Osteoblast (primary cell): Measurements from ENCODE around the gene AXDND1. TPM values are rescaled to one million over a fixed set of nuclear protein-coding genes. Genes with fewer than 3 reads are reported as not detected.

ENCODE experiments used
- DNase-seq: peaks from one replicate; pipeline ENCODE4 v3.0.0; 2011; ENCODE audit warnings: low spot score, mixed read lengths; ENCODE audit not compliant: insufficient read length; ENCODE audit errors: missing footprints
- H2AFZ ChIP-seq: 2 replicates; pipeline ENCODE4 v1.6.0; 2011; ENCODE audit warnings: mild to moderate bottlenecking, low read length
- H3K27ac ChIP-seq: 2 replicates; pipeline ENCODE4 v1.5.1; 2011; ENCODE audit warnings: mild to moderate bottlenecking, low read depth, low read length, moderate library complexity
- H3K27me3 ChIP-seq: 2 replicates; pipeline ENCODE4 v1.6.0; 2012; ENCODE audit warnings: mild to moderate bottlenecking, control low read depth, inconsistent platforms, low read length, moderate library complexity; ENCODE audit not compliant: insufficient read depth
- H3K36me3 ChIP-seq: 2 replicates; pipeline ENCODE4 v1.5.1; 2011; ENCODE audit warnings: mild to moderate bottlenecking, low read length, control low read depth, moderate library complexity; ENCODE audit not compliant: insufficient read depth
- H3K4me1 ChIP-seq: 2 replicates; pipeline ENCODE4 v1.5.1; 2011; ENCODE audit warnings: mild to moderate bottlenecking, low read length, control low read depth, moderate library complexity; ENCODE audit not compliant: insufficient read depth
- H3K4me2 ChIP-seq: 2 replicates; pipeline ENCODE4 v1.6.0; 2011; ENCODE audit warnings: mild to moderate bottlenecking, low read length; ENCODE audit not compliant: insufficient read depth
- H3K4me3 ChIP-seq: fragments of 200-600 bp; sonication (generic); 3 replicates; pipeline ENCODE4 v1.5.1; 2012; ENCODE audit warnings: mild to moderate bottlenecking, low read length, inconsistent platforms; ENCODE audit not compliant: insufficient read depth
- H3K79me2 ChIP-seq: 2 replicates; pipeline ENCODE4 v1.6.0; 2012; ENCODE audit warnings: mild to moderate bottlenecking, low read length, control low read depth, inconsistent platforms; ENCODE audit not compliant: insufficient read depth
- H3K9me3 ChIP-seq: 2 replicates; pipeline ENCODE4 v1.5.1; 2011; ENCODE audit warnings: low read depth, low read length, control low read depth
- H4K20me1 ChIP-seq: 2 replicates; pipeline ENCODE4 v1.6.0; 2012; ENCODE audit warnings: mild to moderate bottlenecking, low read length, control low read depth; ENCODE audit not compliant: insufficient read depth
- total RNA-seq: library from RNA; depleted of rRNA; stranded (reverse); fragments of >200 nt; gene quantifications from 2 replicates; pipeline ENCODE4 v1.2.3, GENCODE V29; 2012
- TF ChIP-seq, protein P1 (sequence below): IDR thresholded peaks from 2 replicates; pipeline ENCODE4 v1.5.1; 2011; ENCODE audit warnings: mild to moderate bottlenecking, low read depth, low read length, moderate library complexity; ENCODE audit errors: extremely low read depth

AXDND1 gene
- total RNA-seq, 1 donor: 0.72 TPM

GRCh38 chr1:179529482-179530195, 163.9 kb downstream of the AXDND1 start:
- no peak overlapping the region for H2AFZ ChIP-seq
- no peak overlapping the region for H3K4me2 ChIP-seq
- TF ChIP-seq, protein P1, sequence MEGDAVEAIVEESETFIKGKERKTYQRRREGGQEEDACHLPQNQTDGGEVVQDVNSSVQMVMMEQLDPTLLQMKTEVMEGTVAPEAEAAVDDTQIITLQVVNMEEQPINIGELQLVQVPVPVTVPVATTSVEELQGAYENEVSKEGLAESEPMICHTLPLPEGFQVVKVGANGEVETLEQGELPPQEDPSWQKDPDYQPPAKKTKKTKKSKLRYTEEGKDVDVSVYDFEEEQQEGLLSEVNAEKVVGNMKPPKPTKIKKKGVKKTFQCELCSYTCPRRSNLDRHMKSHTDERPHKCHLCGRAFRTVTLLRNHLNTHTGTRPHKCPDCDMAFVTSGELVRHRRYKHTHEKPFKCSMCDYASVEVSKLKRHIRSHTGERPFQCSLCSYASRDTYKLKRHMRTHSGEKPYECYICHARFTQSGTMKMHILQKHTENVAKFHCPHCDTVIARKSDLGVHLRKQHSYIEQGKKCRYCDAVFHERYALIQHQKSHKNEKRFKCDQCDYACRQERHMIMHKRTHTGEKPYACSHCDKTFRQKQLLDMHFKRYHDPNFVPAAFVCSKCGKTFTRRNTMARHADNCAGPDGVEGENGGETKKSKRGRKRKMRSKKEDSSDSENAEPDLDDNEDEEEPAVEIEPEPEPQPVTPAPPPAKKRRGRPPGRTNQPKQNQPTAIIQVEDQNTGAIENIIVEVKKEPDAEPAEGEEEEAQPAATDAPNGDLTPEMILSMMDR: no peak
- H3K4me3 ChIP-seq: no peak overlapping the region
- no peaks in the 10 kb centered on the region for H3K9me3 ChIP-seq
- no peaks in the 10 kb centered on the region for H3K36me3 ChIP-seq
- H3K79me2 ChIP-seq: no peaks in the 10 kb centered on the region
- DNase-seq: no peak
- no peaks in the 10 kb centered on the region for H3K27me3 ChIP-seq
- H3K4me1 ChIP-seq: no peaks in the 10 kb centered on the region
- no peak overlapping the region for H3K27ac ChIP-seq
- no peaks in the 10 kb centered on the region for H4K20me1 ChIP-seq

DNA sequence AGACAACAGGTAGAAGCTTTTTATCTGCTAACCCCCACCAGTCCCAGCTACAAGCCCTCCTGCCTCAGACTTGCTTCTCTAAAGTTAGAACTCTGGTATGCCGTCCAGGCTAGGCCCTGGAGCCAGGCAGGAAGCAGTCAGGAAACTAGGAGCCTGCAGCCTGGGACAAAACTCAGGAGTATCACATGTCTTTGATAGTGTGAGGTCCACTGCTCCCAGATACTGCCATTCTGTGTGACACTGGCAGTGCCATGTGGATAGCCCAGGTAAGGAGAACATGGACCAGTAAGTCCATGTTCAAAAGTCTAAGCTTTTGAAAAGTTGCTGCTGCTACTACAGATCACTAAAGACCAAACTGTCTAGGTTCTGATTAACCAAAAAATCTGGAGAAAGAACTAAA, 164.6 kb downstream of the AXDND1 start:
- Histone ChIP-seq H3K4me2 (no peak overlapping the region), H3K9me3 (no peaks in the 10 kb centered on the region), H2AFZ (no peak overlapping the region), H3K27me3 (no peaks in the 10 kb centered on the region), H3K79me2 (no peaks in the 10 kb centered on the region), H3K4me1 (no peaks in the 10 kb centered on the region), H4K20me1 (no peaks in the 10 kb centered on the region), H3K27ac (no peak overlapping the region), H3K36me3 (no peaks in the 10 kb centered on the region), H3K4me3 (no peak overlapping the region)
- DNase-seq: no peak
- TF ChIP-seq, protein P1: no peak

- Histone ChIP-seq H3K4me1 (no peaks in the 10 kb centered on the region), H3K27me3 (no peaks in the 10 kb centered on the region), H3K9me3 (no peaks in the 10 kb centered on the region), H3K4me2 (no peak overlapping the region), H3K27ac (no peak overlapping the region), H2AFZ (no peak overlapping the region), H4K20me1 (no peaks in the 10 kb centered on the region), H3K79me2 (no peaks in the 10 kb centered on the region), H3K4me3 (no peak overlapping the region), H3K36me3 (no peaks in the 10 kb centered on the region)
- TF ChIP-seq, protein P1: no peak
- no peak for DNase-seq
Observed at GRCh38 chr1:179541774-179542173, 176.0 kb downstream of the AXDND1 start.

DNA sequence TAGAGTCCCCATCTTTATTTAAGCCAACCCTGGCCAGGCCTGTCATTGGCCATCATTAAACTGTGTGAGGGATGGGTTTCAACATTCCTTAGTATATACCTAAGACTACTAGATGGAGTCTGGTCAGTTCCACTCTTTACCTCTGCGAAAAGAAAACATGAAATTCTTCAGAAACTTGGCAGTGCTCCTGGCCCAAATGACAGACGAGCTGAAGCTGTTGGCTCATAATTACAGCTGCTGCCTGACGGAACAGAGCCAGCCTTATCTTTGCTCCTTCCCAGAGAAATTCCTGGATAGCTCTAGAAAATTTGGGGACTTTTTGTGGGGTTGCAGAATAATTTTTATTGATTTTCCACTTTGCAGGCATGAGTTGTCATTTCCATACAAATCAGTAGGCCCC, 179.6 kb downstream of the AXDND1 start:
- Histone ChIP-seq H3K9me3 (no peaks in the 10 kb centered on the region), H3K27ac (no peak overlapping the region), H3K36me3 (no peaks in the 10 kb centered on the region), H3K4me2 (no peak overlapping the region), H3K4me3 (no peak overlapping the region), H2AFZ (no peak overlapping the region), H3K27me3 (no peaks in the 10 kb centered on the region), H3K79me2 (no peaks in the 10 kb centered on the region), H3K4me1 (no peaks in the 10 kb centered on the region), H4K20me1 (no peaks in the 10 kb centered on the region)
- no peak for DNase-seq
- TF ChIP-seq, protein P1: no peak
